Calu3 (cell line): ENCODE results near the gene DUSP7. TPM values are rescaled to one million over a fixed set of nuclear protein-coding genes. Genes with fewer than 3 reads are reported as not detected.

Source experiments
- BruUV-seq: library from RNA; stranded (reverse); fragments of 400-500 nt; replicated peaks from 2 replicates; lab custom pipeline; 2021; lab: Mats Ljungman, UMichigan
- CTCF ChIA-PET: fragments of 300-600 bp; sonication (Branson Sonifier 250); formaldehyde crosslinking; loops from one replicate; lab custom pipeline; 2022; ENCODE audit warnings: antibody characterized with exemption; lab: Charles Lee
- DNase-seq: peaks from one replicate; pipeline ENCODE4 v3.0.0; 2022
- H3K27ac Mint-ChIP-seq: one replicate; pipeline ENCODE4 v1.8.0; 2022; ENCODE audit warnings: mixed read lengths; ENCODE audit not compliant: unreplicated experiment
- H3K27me3 Mint-ChIP-seq: one replicate; pipeline ENCODE4 v1.8.0; 2022; ENCODE audit warnings: mixed read lengths; ENCODE audit not compliant: unreplicated experiment
- H3K36me3 Mint-ChIP-seq: one replicate; pipeline ENCODE4 v1.8.0; 2022; ENCODE audit warnings: mild to moderate bottlenecking, moderate library complexity, mixed read lengths; ENCODE audit not compliant: insufficient read depth, unreplicated experiment
- H3K4me1 Mint-ChIP-seq: one replicate; pipeline ENCODE4 v1.8.0; 2022; ENCODE audit warnings: mild to moderate bottlenecking, low read depth, mixed read lengths; ENCODE audit not compliant: unreplicated experiment
- H3K4me3 Mint-ChIP-seq: one replicate; pipeline ENCODE4 v1.8.0; 2022; ENCODE audit warnings: mild to moderate bottlenecking, low read depth, moderate library complexity, mixed read lengths; ENCODE audit not compliant: unreplicated experiment
- H3K9me3 Mint-ChIP-seq: one replicate; pipeline ENCODE4 v1.8.0; 2022; ENCODE audit warnings: low read depth, mixed read lengths; ENCODE audit not compliant: unreplicated experiment
- intact Hi-C: fragments of 100-400 bp; cut with micrococcal nuclease; formaldehyde crosslinking; loops from one replicate; pipeline ENCODE4 v1.10.0; 2022; ENCODE audit not compliant: unreplicated experiment
- total RNA-seq: library from RNA; stranded (reverse); gene quantifications from 2 replicates; pipeline ENCODE4 v1.2.3, GENCODE V29; 2022
- TF ChIP-seq, protein P1 (sequence below): fragments of 200-600 bp; IDR thresholded peaks from one replicate; pipeline ENCODE4 v1.8.0; 2022; ENCODE audit warnings: antibody characterized with exemption; ENCODE audit not compliant: unreplicated experiment

DUSP7 gene
- total RNA-seq, 1 experiment from 2014 or later = 7.7 TPM

DNA sequence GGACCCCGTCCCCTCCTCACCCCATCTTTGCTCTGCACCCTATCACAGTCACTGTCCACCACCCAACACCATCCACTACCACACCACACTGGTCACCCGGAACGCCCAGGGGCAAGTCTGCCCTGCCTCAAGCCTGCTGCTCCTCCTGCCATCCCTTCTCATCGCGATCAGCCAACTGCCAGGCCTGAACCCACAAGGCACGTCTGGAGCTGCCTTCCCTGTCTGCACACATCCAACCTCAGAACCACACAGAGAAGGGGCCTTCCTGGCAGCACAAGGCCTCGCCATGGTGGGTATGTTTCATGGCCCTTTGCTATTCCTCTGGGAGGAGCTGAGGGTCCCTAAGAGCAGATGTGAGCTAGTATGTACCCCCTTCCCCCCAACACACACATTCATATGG is 3.4 kb upstream of the DUSP7 start:
- CTCF ChIA-PET = no interaction called here
- Mint-ChIP-seq H3K4me3 (no peak overlapping the region), H3K27me3 (no peaks in the 10 kb centered on the region), H3K36me3 (peaks cover 39% of the 10 kb centered on the region), H3K9me3 (no peaks in the 10 kb centered on the region), H3K4me1 (peaks cover 32% of the 10 kb centered on the region), H3K27ac (no peak overlapping the region)
- intact Hi-C loops = loop anchor here (5.0 kb wide), 3 partner anchors 57 to 117 kb away; partner anchors contain the start of genes PARP3 and RRP9
- TF ChIP-seq, protein P1, sequence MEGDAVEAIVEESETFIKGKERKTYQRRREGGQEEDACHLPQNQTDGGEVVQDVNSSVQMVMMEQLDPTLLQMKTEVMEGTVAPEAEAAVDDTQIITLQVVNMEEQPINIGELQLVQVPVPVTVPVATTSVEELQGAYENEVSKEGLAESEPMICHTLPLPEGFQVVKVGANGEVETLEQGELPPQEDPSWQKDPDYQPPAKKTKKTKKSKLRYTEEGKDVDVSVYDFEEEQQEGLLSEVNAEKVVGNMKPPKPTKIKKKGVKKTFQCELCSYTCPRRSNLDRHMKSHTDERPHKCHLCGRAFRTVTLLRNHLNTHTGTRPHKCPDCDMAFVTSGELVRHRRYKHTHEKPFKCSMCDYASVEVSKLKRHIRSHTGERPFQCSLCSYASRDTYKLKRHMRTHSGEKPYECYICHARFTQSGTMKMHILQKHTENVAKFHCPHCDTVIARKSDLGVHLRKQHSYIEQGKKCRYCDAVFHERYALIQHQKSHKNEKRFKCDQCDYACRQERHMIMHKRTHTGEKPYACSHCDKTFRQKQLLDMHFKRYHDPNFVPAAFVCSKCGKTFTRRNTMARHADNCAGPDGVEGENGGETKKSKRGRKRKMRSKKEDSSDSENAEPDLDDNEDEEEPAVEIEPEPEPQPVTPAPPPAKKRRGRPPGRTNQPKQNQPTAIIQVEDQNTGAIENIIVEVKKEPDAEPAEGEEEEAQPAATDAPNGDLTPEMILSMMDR = no peak
- BruUV-seq = no TSS peak
- DNase-seq = no peak

DNA sequence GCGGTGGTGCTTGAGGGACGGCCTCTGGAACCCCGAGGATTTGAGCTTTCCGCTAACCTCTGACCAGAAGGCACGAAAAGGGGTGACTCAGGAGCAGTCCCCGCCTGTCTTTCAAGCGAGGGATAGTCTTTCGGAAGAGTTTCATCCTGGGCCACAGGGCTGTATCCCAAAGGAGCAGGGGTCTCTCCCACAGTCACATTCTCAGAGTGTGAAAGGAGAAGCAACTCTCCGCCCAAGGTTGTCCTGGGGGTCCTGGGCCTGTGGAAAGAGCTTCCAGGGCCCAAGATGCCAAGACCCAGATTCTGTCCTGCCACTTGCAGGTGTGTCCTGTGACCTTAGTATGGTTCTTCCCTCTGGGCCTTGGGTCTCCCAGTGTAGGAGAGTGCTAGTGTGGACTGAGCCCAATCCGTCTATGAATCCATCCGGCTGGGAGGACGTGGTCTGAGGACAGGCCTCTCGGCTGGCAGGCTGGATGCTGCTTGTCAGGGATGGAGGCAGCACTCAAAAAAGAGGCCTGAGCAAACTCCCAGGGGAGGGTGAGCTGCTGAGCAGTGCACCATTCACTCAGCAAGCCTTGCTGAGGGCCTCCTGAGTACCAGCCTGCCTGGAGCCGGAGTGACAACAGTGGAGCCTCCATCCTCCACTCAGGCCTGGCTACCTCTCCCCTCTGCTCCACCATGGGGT is 1.6 kb upstream of the DUSP7 start:
- CTCF ChIA-PET = interaction anchor here (1.3 kb wide), 1 partner anchor 75 kb away, joined by 7 read pairs; the partner anchor contains the start of gene ACY1
- TF ChIP-seq, protein P1 = no peak
- H3K4me3 Mint-ChIP-seq = peak overlapping the region; percentile 80
- no peaks in the 10 kb centered on the region for H3K9me3 Mint-ChIP-seq
- DNase-seq = no peak
- intact Hi-C loops = loop anchor here (5.0 kb wide), 3 partner anchors 56 to 116 kb away; partner anchors contain the start of genes PARP3 and RRP9
- BruUV-seq = no TSS peak
- peaks cover 40% of the 10 kb centered on the region for H3K4me1 Mint-ChIP-seq
- peaks cover 37% of the 10 kb centered on the region for H3K36me3 Mint-ChIP-seq
- no peaks in the 10 kb centered on the region for H3K27me3 Mint-ChIP-seq
- H3K27ac Mint-ChIP-seq = no peak overlapping the region

DNA sequence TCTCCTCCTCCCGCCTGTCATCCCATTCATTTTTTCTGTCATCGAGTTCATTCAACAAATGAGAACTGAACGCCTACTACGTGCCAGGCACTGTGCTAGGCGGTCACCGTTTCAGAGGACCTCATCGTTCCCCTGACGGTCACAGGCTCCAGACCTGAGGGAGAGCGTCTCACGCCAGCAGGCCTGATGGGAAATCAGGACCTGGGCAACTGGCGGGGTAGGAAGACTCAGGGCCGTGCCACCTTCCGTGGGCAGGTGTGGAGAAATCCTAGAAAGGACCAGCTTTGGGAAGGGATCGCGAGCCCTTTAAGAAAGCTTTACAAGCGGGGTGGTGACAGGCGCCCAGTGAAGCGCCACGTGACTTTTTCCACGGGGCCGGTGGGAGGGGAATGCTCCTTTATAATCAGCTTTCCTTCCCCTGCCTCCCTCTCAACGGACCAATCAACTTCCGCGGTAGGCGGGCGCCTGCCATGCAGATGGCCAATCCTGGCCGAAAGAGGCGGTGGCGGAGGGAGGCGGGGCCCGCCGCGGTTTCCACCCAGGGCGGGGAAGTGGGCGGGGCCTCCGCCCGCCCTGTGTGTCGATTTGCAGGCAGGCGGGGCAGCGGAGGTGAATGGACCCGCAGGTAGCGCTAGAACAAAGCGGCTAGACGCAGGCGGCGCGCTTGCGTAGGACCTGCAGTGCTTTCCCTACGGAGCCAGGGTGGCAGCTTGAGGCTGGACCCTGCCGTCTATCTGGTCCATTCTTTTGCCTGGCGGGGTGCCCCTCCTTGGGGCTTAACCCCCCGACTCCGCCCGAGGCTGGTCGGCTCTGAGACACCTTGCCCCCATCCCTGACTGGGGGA is 819 bp upstream of the DUSP7 start:
- CTCF ChIA-PET = interaction anchor here (0.6 to 2.0 kb wide), 8 partner anchors 10 to 355 kb away, joined by 3 to 7 read pairs (median 4); partner anchors contain the start of genes ACY1 and POC1A
- peak; percentile 98 for DNase-seq
- H3K9me3 Mint-ChIP-seq = no peaks in the 10 kb centered on the region
- peaks cover 35% of the 10 kb centered on the region for H3K4me1 Mint-ChIP-seq
- peaks cover 41% of the 10 kb centered on the region for H3K36me3 Mint-ChIP-seq
- no TSS peak for BruUV-seq
- H3K27ac Mint-ChIP-seq = peak overlapping the region; percentile 81
- TF ChIP-seq, protein P1 = no peak
- H3K27me3 Mint-ChIP-seq = no peaks in the 10 kb centered on the region
- intact Hi-C loops = loop anchor here (5.0 kb wide), 3 partner anchors 55 to 115 kb away; partner anchors contain the start of genes PARP3 and RRP9
- peak overlapping the region; percentile 80 for H3K4me3 Mint-ChIP-seq
